HEK293T (cell line): ENCODE results near the gene NINL.

Experiments
- ARNT ChIP-seq: fragments of 450-650 bp; IDR thresholded peaks from 2 replicates; pipeline ENCODE4 v1.6.1; 2017; ENCODE audit warnings: mild to moderate bottlenecking
- BHLHE40 ChIP-seq: fragments of 450-650 bp; IDR thresholded peaks from 2 replicates; pipeline ENCODE4 v1.6.1; 2016; ENCODE audit warnings: mild to moderate bottlenecking, moderate library complexity, borderline replicate concordance
- CTBP1 ChIP-seq: fragments of 450-650 bp; IDR thresholded peaks from 2 replicates; pipeline ENCODE4 v1.6.1; 2016; ENCODE audit warnings: borderline replicate concordance
- ELF4 ChIP-seq: fragments of 450-650 bp; IDR thresholded peaks from 2 replicates; pipeline ENCODE4 v1.6.1; 2017; ENCODE audit warnings: antibody characterized with exemption
- FOXK2 ChIP-seq: fragments of 450-650 bp; IDR thresholded peaks from 2 replicates; pipeline ENCODE4 v1.6.1; 2016; ENCODE audit warnings: mild to moderate bottlenecking
- FOXM1 ChIP-seq: fragments of 450-650 bp; IDR thresholded peaks from 2 replicates; pipeline ENCODE4 v1.6.1; 2017; ENCODE audit warnings: mild to moderate bottlenecking, borderline replicate concordance
- HDGF ChIP-seq: fragments of 450-650 bp; IDR thresholded peaks from 2 replicates; pipeline ENCODE4 v1.6.1; 2017; ENCODE audit warnings: antibody characterized with exemption, borderline replicate concordance
- L3MBTL2 ChIP-seq: fragments of 450-650 bp; conservative IDR thresholded peaks from 2 replicates; pipeline ENCODE4 v1.6.1; 2016; ENCODE audit warnings: mild to moderate bottlenecking
- LEF1 ChIP-seq: fragments of 450-650 bp; IDR thresholded peaks from 2 replicates; pipeline ENCODE4 v1.6.1; 2017; ENCODE audit warnings: mild to moderate bottlenecking, borderline replicate concordance
- NFRKB ChIP-seq: fragments of 450-650 bp; IDR thresholded peaks from 2 replicates; pipeline ENCODE4 v1.6.1; 2016; ENCODE audit warnings: mild to moderate bottlenecking, moderate library complexity

GRCh38 chr20:25622049-25622448 is 36.7 kb upstream of the NINL start:
- TF ChIP-seq CTBP1 (no peak), FOXK2 (no peak), LEF1 (no peak), HDGF (no peak), L3MBTL2 (no peak), ARNT (no peak), BHLHE40 (no peak), ELF4 (no peak), NFRKB (no peak), FOXM1 (no peak)
